Ramos (cell line): ENCODE results near the gene COA1.

Experiments
- in situ Hi-C: fragments of 300-500 bp; cut with MboI; formaldehyde crosslinking; loops from one replicate; pipeline ENCODE4 v1.14.3; 2022; ENCODE audit warnings: low sequenced_read_pairs; ENCODE audit not compliant: unreplicated experiment

COA1 gene

GRCh38 chr7:43659549-43659896 is 69.8 kb downstream of the COA1 start:
- in situ Hi-C loops: no loop called here

GRCh38 chr7:43658718-43659548 is 70.4 kb downstream of the COA1 start:
- in situ Hi-C loops: no loop called here

- in situ Hi-C loops: no loop called here
Measured at GRCh38 chr7:43656997-43657396, 72.3 kb downstream of the COA1 start.

GRCh38 chr7:43655584-43655983 is 73.7 kb downstream of the COA1 start:
- in situ Hi-C loops: no loop called here

GRCh38 chr7:43653891-43654504 is 75.3 kb downstream of the COA1 start:
- in situ Hi-C loops: no loop called here

- in situ Hi-C loops: no loop called here
Measured at GRCh38 chr7:43653466-43653865, 75.9 kb downstream of the COA1 start.

GRCh38 chr7:43652364-43652763 is 77.0 kb downstream of the COA1 start:
- in situ Hi-C loops: no loop called here

GRCh38 chr7:43650457-43651052 is 78.8 kb downstream of the COA1 start:
- in situ Hi-C loops: no loop called here

- in situ Hi-C loops: no loop called here
Measured at GRCh38 chr7:43649755-43650274, 79.5 kb downstream of the COA1 start.

GRCh38 chr7:43648473-43649406 is 80.6 kb downstream of the COA1 start:
- in situ Hi-C loops: no loop called here

- in situ Hi-C loops: no loop called here
Measured at GRCh38 chr7:43647673-43648472, 81.5 kb downstream of the COA1 start.

GRCh38 chr7:43647339-43647672 is 82.0 kb downstream of the COA1 start:
- in situ Hi-C loops: no loop called here

- in situ Hi-C loops: no loop called here
Measured at GRCh38 chr7:43646603-43647338, 82.6 kb downstream of the COA1 start.

GRCh38 chr7:43645699-43646226 is 83.6 kb downstream of the COA1 start:
- in situ Hi-C loops: no loop called here

GRCh38 chr7:43643846-43644245 is 85.5 kb downstream of the COA1 start:
- in situ Hi-C loops: no loop called here

GRCh38 chr7:43642897-43643630 is 86.3 kb downstream of the COA1 start:
- in situ Hi-C loops: no loop called here

GRCh38 chr7:43640679-43641078 is 88.6 kb downstream of the COA1 start:
- in situ Hi-C loops: no loop called here

- in situ Hi-C loops: no loop called here
Measured at GRCh38 chr7:43639858-43640491, 89.3 kb downstream of the COA1 start.
